NAMALWA (cell line): ENCODE data around the gene VDR.
A peak's percentile ranks its signal among the peaks of the same experiment; 100 is the strongest.
"Not testable (repeated sequence)": the region's sequence is repeated elsewhere in the genome, so short reads cannot be mapped to it uniquely, and the experiment has no call there.

ENCODE experiments used
- DNase-seq: peaks from one replicate; pipeline ENCODE4 v3.0.0-alpha.2; 2015; ENCODE audit warnings: low spot score

VDR gene

DNA sequence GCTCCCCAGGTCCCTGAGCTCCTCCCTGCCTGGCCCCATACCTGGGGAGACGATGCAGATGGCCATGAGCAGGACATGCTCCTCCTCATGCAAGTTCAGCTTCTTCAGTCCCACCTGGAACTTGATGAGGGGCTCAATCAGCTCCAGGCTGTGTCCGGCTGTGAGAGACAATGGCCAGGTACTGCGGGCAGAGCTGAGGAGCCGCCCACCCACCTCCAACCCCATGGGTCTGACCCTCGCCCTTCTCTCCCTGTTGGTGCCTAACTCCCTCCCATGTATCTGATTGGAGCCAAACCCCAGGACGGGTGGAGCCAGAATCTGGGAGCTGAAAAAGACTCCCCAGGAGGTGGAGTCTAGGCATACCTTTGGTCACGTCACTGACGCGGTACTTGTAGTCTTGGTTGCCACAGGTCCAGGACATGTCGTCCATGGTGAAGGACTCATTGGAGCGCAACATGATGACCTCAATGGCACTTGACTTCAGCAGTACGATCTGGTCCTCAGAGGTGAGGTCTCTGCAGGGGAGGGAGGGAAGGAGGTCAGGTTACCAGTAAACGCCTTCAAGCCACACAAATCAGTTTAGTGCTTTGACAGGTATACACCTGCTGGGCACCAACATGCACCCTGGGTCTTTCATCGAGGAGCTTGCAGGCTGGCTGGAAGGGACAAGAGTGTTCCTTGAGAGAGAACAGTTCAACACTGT is 58.3 kb downstream of the VDR start:
- no peak for DNase-seq

DNA sequence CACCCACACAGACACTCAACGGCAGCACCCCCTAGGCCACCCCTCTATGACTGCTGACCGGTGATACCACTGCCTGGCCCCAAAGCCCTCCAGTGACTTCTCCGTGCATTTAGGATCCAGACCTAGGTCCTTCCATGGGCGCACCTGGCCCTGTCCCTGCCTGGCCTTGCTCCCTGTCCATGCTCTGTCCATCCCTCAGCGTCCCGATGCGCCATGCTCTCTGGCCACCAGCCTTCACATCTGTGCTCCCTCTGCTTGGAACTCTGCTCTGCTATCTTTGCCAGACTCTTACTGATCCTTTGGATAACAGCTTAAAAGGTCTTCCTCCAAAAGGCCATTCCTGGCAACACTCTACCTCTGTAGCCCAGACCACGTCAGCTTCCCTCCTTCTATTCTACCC is 59.7 kb downstream of the VDR start:
- DNase-seq = no peak

DNA sequence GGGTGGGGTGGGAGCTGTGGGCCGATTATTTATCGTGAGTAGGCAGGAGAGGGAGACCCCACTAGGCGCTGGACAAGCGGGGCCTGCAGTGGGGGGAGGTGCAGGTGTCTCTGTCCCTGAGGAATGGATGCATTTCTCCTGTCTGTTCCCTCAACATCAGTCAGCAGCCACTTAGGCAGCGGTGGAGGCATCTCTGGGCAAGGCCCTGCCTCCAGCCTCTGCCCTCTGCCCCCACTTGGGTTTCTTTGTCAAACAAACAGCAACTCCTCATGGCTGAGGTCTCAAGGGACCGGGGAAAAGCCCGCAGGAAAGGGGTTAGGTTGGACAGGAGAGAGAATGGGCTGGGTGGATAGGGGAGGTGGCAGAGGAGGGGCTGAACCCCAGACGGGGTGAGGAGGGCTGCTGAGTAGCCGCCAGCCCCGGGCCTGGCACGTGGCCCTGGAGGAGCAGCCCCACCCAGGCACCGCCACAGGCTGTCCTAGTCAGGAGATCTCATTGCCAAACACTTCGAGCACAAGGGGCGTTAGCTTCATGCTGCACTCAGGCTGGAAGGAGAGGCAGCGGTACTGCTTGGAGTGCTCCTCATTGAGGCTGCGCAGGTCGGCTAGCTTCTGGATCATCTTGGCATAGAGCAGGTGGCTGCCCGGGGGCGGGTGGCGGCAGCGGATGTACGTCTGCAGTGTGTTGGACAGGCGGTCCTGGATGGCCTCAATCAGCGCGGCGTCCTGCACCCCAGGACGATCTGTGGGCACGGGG is 60.4 kb downstream of the VDR start:
- no peak for DNase-seq

DNA sequence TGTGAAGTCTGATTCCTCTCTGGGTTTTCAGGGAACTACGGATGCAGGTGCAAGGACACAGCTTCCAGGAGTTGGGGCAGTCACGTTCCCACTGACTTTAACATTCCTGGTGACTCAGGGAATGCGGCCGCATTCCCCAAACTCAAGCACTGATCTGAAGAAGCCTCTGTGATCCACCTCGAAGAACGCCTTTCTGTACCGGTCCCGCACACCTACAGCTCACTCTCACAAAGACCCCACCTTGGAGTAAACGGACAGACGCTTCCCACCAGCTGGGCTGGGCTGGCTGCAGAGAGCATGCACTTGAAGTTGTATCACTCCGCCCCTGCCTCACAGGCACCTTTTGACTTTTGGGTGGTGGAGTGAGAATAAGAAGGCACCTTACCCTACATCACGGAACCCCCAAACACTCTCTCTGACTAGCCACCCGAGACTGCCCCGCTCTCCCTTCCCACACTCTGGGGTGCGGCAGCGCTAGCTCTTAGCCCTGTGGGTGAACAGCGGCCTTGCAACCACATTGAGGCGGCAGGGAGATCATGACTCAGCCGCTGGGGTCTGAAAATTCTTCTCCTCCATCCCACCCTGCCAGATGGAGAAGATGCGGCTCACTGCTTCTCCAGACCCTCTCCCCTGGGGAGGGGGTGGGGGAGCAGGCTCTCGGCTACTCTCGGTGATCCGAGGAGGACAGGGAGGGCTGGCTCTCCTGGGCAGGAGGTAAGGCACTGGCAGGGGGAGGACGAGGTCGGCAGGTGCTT is 61.4 kb downstream of the VDR start:
- DNase-seq = no peak

GRCh38 chr12:47842543-47842942 is 62.3 kb downstream of the VDR start:
- not testable (repeated sequence) for DNase-seq

DNA sequence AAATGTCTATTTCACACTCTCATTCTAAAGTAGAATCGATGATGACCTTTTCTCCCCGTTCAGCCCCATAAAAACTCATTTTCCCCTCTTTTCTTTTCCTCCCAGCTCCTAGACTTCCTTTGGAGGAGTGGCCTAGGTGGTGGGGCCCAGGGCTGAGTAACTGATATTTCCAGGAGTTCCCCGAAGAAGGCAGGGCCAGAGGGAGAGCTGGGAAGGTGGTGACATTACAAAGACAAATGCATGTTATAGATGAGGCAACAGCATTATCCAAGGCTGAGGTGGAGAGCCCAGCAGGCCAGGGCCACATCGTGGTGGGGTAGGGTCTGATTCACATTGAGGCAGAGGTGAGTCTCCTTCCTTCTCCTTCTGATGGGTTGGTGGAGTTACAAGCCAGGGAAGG is 62.9 kb downstream of the VDR start:
- DNase-seq = no peak

GRCh38 chr12:47841501-47841900 is 63.3 kb downstream of the VDR start:
- no peak for DNase-seq

DNA sequence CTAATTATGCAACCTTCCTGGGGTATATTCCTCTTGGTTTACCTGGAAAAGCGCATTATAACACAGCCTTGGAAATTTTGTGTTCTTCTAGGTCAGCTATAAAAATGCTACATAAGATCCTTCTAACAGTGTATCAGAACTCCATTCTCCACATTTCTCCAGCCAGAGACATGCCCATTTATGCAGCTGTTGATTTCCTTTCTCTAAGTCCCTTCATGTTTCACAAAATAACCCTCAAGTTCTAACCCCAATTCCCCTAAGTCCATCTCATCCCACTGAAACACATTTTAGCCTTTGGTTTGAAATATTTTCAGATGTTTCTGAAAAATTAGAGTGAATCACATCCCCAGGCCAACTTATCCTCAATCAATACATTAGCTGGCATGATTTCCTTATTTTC is 64.2 kb downstream of the VDR start:
- DNase-seq = no peak

- no peak for DNase-seq
These were observed 65.4 kb downstream of the VDR start for GRCh38 chr12:47839214-47839876.

GRCh38 chr12:47838286-47838931 is 66.4 kb downstream of the VDR start:
- DNase-seq = peak; percentile 61

DNA sequence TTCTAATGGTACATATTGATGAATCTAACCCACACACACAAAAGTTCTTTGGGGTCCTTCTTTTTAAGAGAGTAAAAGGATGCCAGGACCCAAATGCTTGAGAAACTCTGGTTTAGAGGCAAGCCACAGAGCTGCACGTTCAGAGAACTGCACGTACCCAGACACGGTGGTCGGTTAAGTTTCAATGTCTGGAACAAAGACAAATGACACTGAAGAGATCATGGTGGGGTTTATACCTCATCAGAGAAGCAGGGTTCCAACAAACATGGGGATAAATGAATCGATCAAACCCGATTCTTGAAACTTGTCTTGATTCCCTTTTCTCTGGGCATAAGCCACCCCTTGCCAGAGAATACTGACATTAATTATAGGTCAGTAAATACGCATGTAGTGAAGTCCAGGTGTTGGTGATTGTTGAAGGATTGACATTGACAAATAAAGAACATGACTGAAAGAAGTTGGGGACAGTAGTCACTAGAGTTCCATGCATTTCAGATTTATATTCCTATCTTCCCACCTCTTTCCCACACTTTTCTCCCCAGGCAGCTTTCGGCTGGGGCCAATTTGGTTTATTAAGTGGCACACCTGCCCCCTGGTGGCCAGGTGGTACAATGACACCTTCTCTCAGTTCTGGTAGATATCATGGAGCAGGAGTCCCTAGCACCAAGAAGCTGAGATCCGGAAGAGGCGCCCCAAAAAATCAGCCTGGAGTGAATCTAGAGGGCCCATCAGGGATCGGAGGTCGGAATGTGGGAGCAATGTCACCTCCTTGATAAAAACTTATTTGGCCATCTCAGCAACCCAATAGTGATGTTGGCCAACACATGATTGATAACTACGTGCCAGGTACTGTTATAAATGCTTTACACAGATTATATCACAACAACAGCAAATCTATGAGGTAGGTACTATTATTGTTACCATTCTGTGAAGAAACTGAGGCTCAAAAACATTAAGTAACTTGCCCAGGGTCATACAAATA is 67.3 kb downstream of the VDR start:
- DNase-seq = peak; percentile 71

GRCh38 chr12:47835831-47836155 is 69.0 kb downstream of the VDR start:
- DNase-seq = no peak

DNA sequence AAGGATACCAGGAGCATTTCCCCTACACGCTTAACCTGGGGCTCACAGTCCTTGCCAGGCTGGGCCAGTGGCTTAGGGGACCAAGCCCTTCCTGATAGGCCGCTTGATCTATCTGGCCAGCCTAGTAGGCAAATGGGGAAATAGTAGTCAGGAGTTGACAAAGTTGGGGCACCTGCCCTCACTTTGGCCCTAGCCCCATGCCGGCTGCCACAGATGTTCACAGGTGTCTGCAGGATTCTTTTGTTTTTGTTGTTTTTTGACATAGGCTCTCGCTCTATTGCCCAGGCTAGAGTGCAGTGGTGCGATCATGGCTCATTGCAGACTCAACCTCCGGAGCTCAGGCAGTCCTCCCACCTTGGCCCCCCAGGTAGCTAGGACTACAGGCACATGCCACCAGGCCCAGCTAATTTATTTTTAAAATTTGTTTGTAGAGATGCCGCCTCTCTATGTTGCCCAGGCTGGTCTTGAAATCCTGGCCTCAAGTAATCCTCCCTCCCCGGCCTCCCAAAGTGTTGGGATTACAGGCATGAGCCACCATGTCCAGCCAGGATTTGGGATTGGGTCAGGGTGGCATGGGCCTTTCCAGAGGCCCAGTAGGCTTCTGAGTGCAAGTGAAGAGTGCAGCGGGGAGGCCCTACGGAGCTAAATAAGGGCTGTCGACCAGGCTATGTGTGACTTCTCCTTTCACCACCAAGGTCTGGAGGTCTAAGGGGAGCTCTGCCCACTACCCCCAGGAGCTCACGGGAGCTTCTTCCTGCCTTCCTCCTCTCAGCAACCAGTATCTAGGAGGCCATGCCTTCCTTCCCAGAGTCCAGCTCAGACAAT is 69.6 kb downstream of the VDR start:
- peak; percentile 59 for DNase-seq

GRCh38 chr12:47834199-47834903 is 70.4 kb downstream of the VDR start:
- peak; percentile 27 for DNase-seq

DNA sequence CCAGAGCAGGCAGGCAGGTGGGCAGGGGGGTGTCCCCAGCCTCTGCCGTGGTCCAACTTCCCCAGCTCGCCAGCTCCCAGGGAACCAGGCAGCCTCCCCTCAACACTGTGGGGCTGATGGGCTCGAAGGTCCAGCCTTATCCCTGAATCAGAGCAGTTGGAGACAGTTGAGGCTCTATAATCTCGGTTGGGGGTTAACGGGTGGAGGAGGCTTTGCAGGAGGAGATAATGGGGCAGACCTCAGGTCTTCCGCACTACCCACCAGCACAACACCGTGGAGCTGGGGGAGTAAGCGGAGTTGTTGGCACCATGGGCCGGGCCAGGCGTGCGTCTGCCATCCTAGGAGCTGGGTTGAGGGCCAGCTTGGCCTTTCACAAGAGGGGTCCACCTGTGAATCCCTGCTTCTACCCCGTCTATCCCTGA is 71.2 kb downstream of the VDR start:
- DNase-seq = no peak

GRCh38 chr12:47832263-47832933 is 72.4 kb downstream of the VDR start:
- peak; percentile 33 for DNase-seq

- no peak for DNase-seq
These were observed 75.2 kb downstream of the VDR start for GRCh38 chr12:47829584-47829983.

GRCh38 chr12:47828976-47829482 is 75.8 kb downstream of the VDR start:
- DNase-seq = no peak
